Gastrocnemius medialis (tissue), 4 donors: ENCODE data around the gene CFHR1.

Source experiments
- POLR2A ChIP-seq, 2 donors: fragments of 450-650 bp; IDR thresholded peaks; one replicate each; pipeline ENCODE4 v1.6.1; 2017; ENCODE audit warnings: antibody characterized with exemption in 2 of 2, mild to moderate bottlenecking in 2 of 2, moderate library complexity in 2 of 2
- TF ChIP-seq, protein P1 (sequence below), 5 experiments: fragments of 450-650 bp in 3 of 5; fragments of 200-600 bp in 2 of 5; sonication (generic) in 2 of 5; IDR thresholded peaks in 4 of 5; conservative IDR thresholded peaks in 1 of 5; 1 replicate in 4 of 5; 2 replicates in 1 of 5; pipeline ENCODE4 v1.5.1; 2016 to 2019; ENCODE audit warnings: antibody characterized with exemption in 5 of 5, mild to moderate bottlenecking in 3 of 5, moderate library complexity in 3 of 5

GRCh38 chr1:196779093-196779492 is 40.4 kb upstream of the CFHR1 start:
- TF ChIP-seq, protein P1, sequence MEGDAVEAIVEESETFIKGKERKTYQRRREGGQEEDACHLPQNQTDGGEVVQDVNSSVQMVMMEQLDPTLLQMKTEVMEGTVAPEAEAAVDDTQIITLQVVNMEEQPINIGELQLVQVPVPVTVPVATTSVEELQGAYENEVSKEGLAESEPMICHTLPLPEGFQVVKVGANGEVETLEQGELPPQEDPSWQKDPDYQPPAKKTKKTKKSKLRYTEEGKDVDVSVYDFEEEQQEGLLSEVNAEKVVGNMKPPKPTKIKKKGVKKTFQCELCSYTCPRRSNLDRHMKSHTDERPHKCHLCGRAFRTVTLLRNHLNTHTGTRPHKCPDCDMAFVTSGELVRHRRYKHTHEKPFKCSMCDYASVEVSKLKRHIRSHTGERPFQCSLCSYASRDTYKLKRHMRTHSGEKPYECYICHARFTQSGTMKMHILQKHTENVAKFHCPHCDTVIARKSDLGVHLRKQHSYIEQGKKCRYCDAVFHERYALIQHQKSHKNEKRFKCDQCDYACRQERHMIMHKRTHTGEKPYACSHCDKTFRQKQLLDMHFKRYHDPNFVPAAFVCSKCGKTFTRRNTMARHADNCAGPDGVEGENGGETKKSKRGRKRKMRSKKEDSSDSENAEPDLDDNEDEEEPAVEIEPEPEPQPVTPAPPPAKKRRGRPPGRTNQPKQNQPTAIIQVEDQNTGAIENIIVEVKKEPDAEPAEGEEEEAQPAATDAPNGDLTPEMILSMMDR (IDR thresholded peaks at IDR 0.05 in 4 of 5, conservative IDR thresholded peaks at IDR 0.05 in 1 of 5), result no peak
- TF ChIP-seq POLR2A (IDR thresholded peaks at IDR 0.05), result no peak
